Measurements from ENCODE around the gene MKX. TPM values are rescaled to one million over a fixed set of nuclear protein-coding genes. Genes with fewer than 3 reads are reported as not detected.

The MKX gene
- total and polyA plus RNA-seq, 4 donors, result 2.6 to 6.6 (median 4.3) TPM

- intact Hi-C loops (cut with DNase I), result loop anchor here in 1 of 2 donors (10.0 kb wide), 1 partner anchor 571 kb away; no protein-coding TSS in a partner anchor
- Histone ChIP-seq H3K4me1 (ENCODE audit: control insufficient read depth in 1 of 2, insufficient read depth in 2 of 2, low read length in 2 of 2) (peaks cover 4 to 22% of the 10 kb centered on the region in 2 donors), H3K36me3 (ENCODE audit: control insufficient read depth in 1 of 2, insufficient read depth in 2 of 2, low read length in 1 of 2) (no peaks in the 10 kb centered on the region), H3K27ac (ENCODE audit: low read depth in 1 of 2, low read length in 2 of 2) (peak overlapping the region; percentile 56 to 82), H3K4me3 (ENCODE audit: low read length in 2 of 2) (no peak overlapping the region), H3K27me3 (ENCODE audit: control insufficient read depth in 1 of 2, insufficient read depth in 2 of 2, low read length in 1 of 2) (no peaks in the 10 kb centered on the region), H3K9me3 (ENCODE audit: control insufficient read depth, low read length) (no peaks in the 10 kb centered on the region)
- no peak for DNase-seq
- WGBS, 2 donors, result 93 to 100% methylated on average over 1 of the region's 1 CpG
- ATAC-seq (ENCODE audit: low FRiP score), result no peak
Measured at GRCh38 chr10:27724287-27724686, 21.3 kb downstream of the MKX start.

GRCh38 chr10:27723436-27723835, 22.2 kb downstream of the MKX start:
- intact Hi-C loops (cut with DNase I), result loop anchor here in 1 of 2 donors (10.0 kb wide), 1 partner anchor 571 kb away; no protein-coding TSS in a partner anchor
- no peaks in the 10 kb centered on the region for H3K9me3 ChIP-seq (ENCODE audit: control insufficient read depth, low read length)
- no peaks in the 10 kb centered on the region for H3K36me3 ChIP-seq (ENCODE audit: control insufficient read depth in 1 of 2, insufficient read depth in 2 of 2, low read length in 1 of 2)
- no peak for ATAC-seq (ENCODE audit: low FRiP score)
- no peak for DNase-seq
- H3K4me1 ChIP-seq (ENCODE audit: control insufficient read depth in 1 of 2, insufficient read depth in 2 of 2, low read length in 2 of 2), result peaks cover 4 to 17% of the 10 kb centered on the region in 2 donors
- H3K27ac ChIP-seq (ENCODE audit: low read depth in 1 of 2, low read length in 2 of 2), result peak overlapping the region; percentile 55 to 95
- no peak overlapping the region for H3K4me3 ChIP-seq (ENCODE audit: low read length in 2 of 2)
- H3K27me3 ChIP-seq (ENCODE audit: control insufficient read depth in 1 of 2, insufficient read depth in 2 of 2, low read length in 1 of 2), result no peaks in the 10 kb centered on the region

GRCh38 chr10:27720529-27720928, 25.1 kb downstream of the MKX start:
- Histone ChIP-seq H3K27me3 (ENCODE audit: control insufficient read depth in 1 of 2, insufficient read depth in 2 of 2, low read length in 1 of 2) (no peaks in the 10 kb centered on the region), H3K36me3 (ENCODE audit: control insufficient read depth in 1 of 2, insufficient read depth in 2 of 2, low read length in 1 of 2) (no peaks in the 10 kb centered on the region), H3K4me1 (ENCODE audit: control insufficient read depth in 1 of 2, insufficient read depth in 2 of 2, low read length in 2 of 2) (peaks cover 4 to 13% of the 10 kb centered on the region in 2 donors), H3K27ac (ENCODE audit: low read depth in 1 of 2, low read length in 2 of 2) (no peak overlapping the region), H3K4me3 (ENCODE audit: low read length in 2 of 2) (no peak overlapping the region), H3K9me3 (ENCODE audit: control insufficient read depth, low read length) (no peaks in the 10 kb centered on the region)
- intact Hi-C loops (cut with DNase I), result loop anchor here in 1 of 2 donors (10.0 kb wide), 1 partner anchor 574 kb away; no protein-coding TSS in a partner anchor
- no peak for DNase-seq
- WGBS, 2 donors, result 99 to 100% methylated on average over 1 of the region's 1 CpG
- ATAC-seq (ENCODE audit: low FRiP score), result no peak

- no peaks in the 10 kb centered on the region for H3K27me3 ChIP-seq (ENCODE audit: control insufficient read depth in 1 of 2, insufficient read depth in 2 of 2, low read length in 1 of 2)
- no peaks in the 10 kb centered on the region for H3K9me3 ChIP-seq (ENCODE audit: control insufficient read depth, low read length)
- H3K36me3 ChIP-seq (ENCODE audit: control insufficient read depth in 1 of 2, insufficient read depth in 2 of 2, low read length in 1 of 2), result no peaks in the 10 kb centered on the region
- DNase-seq, result no peak
- no peak overlapping the region for H3K27ac ChIP-seq (ENCODE audit: low read depth in 1 of 2, low read length in 2 of 2)
- H3K4me1 ChIP-seq (ENCODE audit: control insufficient read depth in 1 of 2, insufficient read depth in 2 of 2, low read length in 2 of 2), result peaks cover 11 to 21% of the 10 kb centered on the region in 2 donors
- H3K4me3 ChIP-seq (ENCODE audit: low read length in 2 of 2), result no peak overlapping the region
- ATAC-seq (ENCODE audit: low FRiP score), result no peak
- 98% methylated on average over 3 of the region's 3 CpGs for WGBS, 2 donors
- intact Hi-C loops (cut with DNase I), result no loop called here
Measured at GRCh38 chr10:27719052-27719451, 26.6 kb downstream of the MKX start.

- Histone ChIP-seq H3K27me3 (ENCODE audit: control insufficient read depth in 1 of 2, insufficient read depth in 2 of 2, low read length in 1 of 2) (no peaks in the 10 kb centered on the region), H3K27ac (ENCODE audit: low read depth in 1 of 2, low read length in 2 of 2) (no peak overlapping the region), H3K9me3 (ENCODE audit: control insufficient read depth, low read length) (no peaks in the 10 kb centered on the region), H3K4me1 (ENCODE audit: control insufficient read depth in 1 of 2, insufficient read depth in 2 of 2, low read length in 2 of 2) (peaks cover 9 to 19% of the 10 kb centered on the region in 2 donors), H3K36me3 (ENCODE audit: control insufficient read depth in 1 of 2, insufficient read depth in 2 of 2, low read length in 1 of 2) (no peaks in the 10 kb centered on the region), H3K4me3 (ENCODE audit: low read length in 2 of 2) (no peak overlapping the region)
- intact Hi-C loops (cut with DNase I), result loop anchor here in 1 of 2 donors (2.0 kb wide), 1 partner anchor 17 kb away; no protein-coding TSS in a partner anchor
- 92 to 93% methylated on average over 3 of the region's 3 CpGs for WGBS, 2 donors
- ATAC-seq (ENCODE audit: low FRiP score) (no peak), DNase-seq (no peak)
Measured at GRCh38 chr10:27717861-27718260, 27.8 kb downstream of the MKX start.

GRCh38 chr10:27717224-27717623, 28.4 kb downstream of the MKX start:
- intact Hi-C loops (cut with DNase I), result loop anchor here in 1 of 2 donors (2.0 kb wide), 1 partner anchor 18 kb away; no protein-coding TSS in a partner anchor
- DNase-seq (no peak), ATAC-seq (ENCODE audit: low FRiP score) (no peak)
- H3K36me3 ChIP-seq (ENCODE audit: control insufficient read depth in 1 of 2, insufficient read depth in 2 of 2, low read length in 1 of 2), result no peaks in the 10 kb centered on the region
- WGBS, 2 donors, result 89 to 95% methylated on average over 3 of the region's 3 CpGs
- H3K9me3 ChIP-seq (ENCODE audit: control insufficient read depth, low read length), result no peaks in the 10 kb centered on the region
- H3K27ac ChIP-seq (ENCODE audit: low read depth in 1 of 2, low read length in 2 of 2), result no peak overlapping the region
- peaks cover 7 to 20% of the 10 kb centered on the region in 2 donors for H3K4me1 ChIP-seq (ENCODE audit: control insufficient read depth in 1 of 2, insufficient read depth in 2 of 2, low read length in 2 of 2)
- H3K4me3 ChIP-seq (ENCODE audit: low read length in 2 of 2), result no peak overlapping the region
- no peaks in the 10 kb centered on the region for H3K27me3 ChIP-seq (ENCODE audit: control insufficient read depth in 1 of 2, insufficient read depth in 2 of 2, low read length in 1 of 2)

GRCh38 chr10:27716521-27716920, 29.1 kb downstream of the MKX start:
- H3K4me3 ChIP-seq (ENCODE audit: low read length in 2 of 2), result no peak overlapping the region
- peaks cover 7 to 17% of the 10 kb centered on the region in 2 donors for H3K4me1 ChIP-seq (ENCODE audit: control insufficient read depth in 1 of 2, insufficient read depth in 2 of 2, low read length in 2 of 2)
- intact Hi-C loops (cut with DNase I), result loop anchor here in 1 of 2 donors (2.0 kb wide), 1 partner anchor 18 kb away; no protein-coding TSS in a partner anchor
- no peaks in the 10 kb centered on the region for H3K36me3 ChIP-seq (ENCODE audit: control insufficient read depth in 1 of 2, insufficient read depth in 2 of 2, low read length in 1 of 2)
- no peak for ATAC-seq (ENCODE audit: low FRiP score)
- no peak for DNase-seq
- 78% methylated on average over 5 of the region's 5 CpGs for WGBS, 2 donors
- no peaks in the 10 kb centered on the region for H3K27me3 ChIP-seq (ENCODE audit: control insufficient read depth in 1 of 2, insufficient read depth in 2 of 2, low read length in 1 of 2)
- H3K9me3 ChIP-seq (ENCODE audit: control insufficient read depth, low read length), result no peaks in the 10 kb centered on the region
- no peak overlapping the region for H3K27ac ChIP-seq (ENCODE audit: low read depth in 1 of 2, low read length in 2 of 2)

- DNase-seq (no peak), ATAC-seq (ENCODE audit: low FRiP score) (peak; percentile 79)
- no peaks in the 10 kb centered on the region for H3K9me3 ChIP-seq (ENCODE audit: control insufficient read depth, low read length)
- H3K27me3 ChIP-seq (ENCODE audit: control insufficient read depth in 1 of 2, insufficient read depth in 2 of 2, low read length in 1 of 2), result no peaks in the 10 kb centered on the region
- H3K36me3 ChIP-seq (ENCODE audit: control insufficient read depth in 1 of 2, insufficient read depth in 2 of 2, low read length in 1 of 2), result no peaks in the 10 kb centered on the region
- WGBS, 2 donors, result 9 to 14% methylated on average over 3 of the region's 3 CpGs
- peak overlapping the region; percentile 72 to 95 for H3K27ac ChIP-seq (ENCODE audit: low read depth in 1 of 2, low read length in 2 of 2)
- peaks cover 7 to 17% of the 10 kb centered on the region in 2 donors for H3K4me1 ChIP-seq (ENCODE audit: control insufficient read depth in 1 of 2, insufficient read depth in 2 of 2, low read length in 2 of 2)
- intact Hi-C loops (cut with DNase I), result no loop called here
- no peak overlapping the region for H3K4me3 ChIP-seq (ENCODE audit: low read length in 2 of 2)
Measured at GRCh38 chr10:27715505-27715904, 30.1 kb downstream of the MKX start.

GRCh38 chr10:27714349-27714748, 31.3 kb downstream of the MKX start:
- H3K27me3 ChIP-seq (ENCODE audit: control insufficient read depth in 1 of 2, insufficient read depth in 2 of 2, low read length in 1 of 2), result no peaks in the 10 kb centered on the region
- ATAC-seq (ENCODE audit: low FRiP score) (no peak), DNase-seq (no peak)
- H3K27ac ChIP-seq (ENCODE audit: low read depth in 1 of 2, low read length in 2 of 2), result peak overlapping the region in 1 of 2 donors; percentile 72
- peaks cover 7 to 19% of the 10 kb centered on the region in 2 donors for H3K4me1 ChIP-seq (ENCODE audit: control insufficient read depth in 1 of 2, insufficient read depth in 2 of 2, low read length in 2 of 2)
- H3K9me3 ChIP-seq (ENCODE audit: control insufficient read depth, low read length), result no peaks in the 10 kb centered on the region
- peak overlapping the region; percentile 14 to 30 for H3K4me3 ChIP-seq (ENCODE audit: low read length in 2 of 2)
- intact Hi-C loops (cut with DNase I), result no loop called here
- no peaks in the 10 kb centered on the region for H3K36me3 ChIP-seq (ENCODE audit: control insufficient read depth in 1 of 2, insufficient read depth in 2 of 2, low read length in 1 of 2)
- whole genome bisulfite sequencing, 2 donors, result 12 to 14% methylated on average over 4 of the region's 4 CpGs

All from aorta (tissue), 5 donors.